Measurements from ENCODE around the gene LAMA2. TPM values are rescaled to one million over a fixed set of nuclear protein-coding genes. Genes with fewer than 3 reads are reported as not detected.

The LAMA2 gene
- total and polyA plus RNA-seq, 8 donors: 3.4 to 110 (median 31.6) TPM

- no peaks in the 10 kb centered on the region for H3K9me3 ChIP-seq
- no peak for DNase-seq
- H3K36me3 ChIP-seq: no peaks in the 10 kb centered on the region
- no peak for TF ChIP-seq POLR2A (IDR thresholded peaks at IDR 0.05)
- no peak for TF ChIP-seq POLR2AphosphoS5 (IDR thresholded peaks at IDR 0.05)
- no peak for TF ChIP-seq EP300 (IDR thresholded peaks at IDR 0.05)
- no peak for TF ChIP-seq CTCF (IDR thresholded peaks at IDR 0.05)
- whole genome bisulfite sequencing, 5 donors: 83 to 95% (median 92%) methylated on average over 1 of the region's 1 CpG
- intact Hi-C loops (cut with DNase I; ENCODE audit: low total_unique reads): no loop called here
- H3K27ac ChIP-seq: no peak overlapping the region
- no peaks in the 10 kb centered on the region for H3K27me3 ChIP-seq
- H3K4me3 ChIP-seq: no peak overlapping the region
- no peaks in the 10 kb centered on the region for H3K4me1 ChIP-seq
These were observed 71.5 kb downstream of the LAMA2 start for GRCh38 chr6:128954308-128955043.

GRCh38 chr6:128963561-128963960, 80.6 kb downstream of the LAMA2 start:
- H3K27me3 ChIP-seq: no peaks in the 10 kb centered on the region
- no peaks in the 10 kb centered on the region for H3K36me3 ChIP-seq
- H3K4me1 ChIP-seq: peaks cover 0 to 9% (median 2%) of the 10 kb centered on the region in 4 donors
- no peaks in the 10 kb centered on the region for H3K9me3 ChIP-seq
- no peak overlapping the region for H3K4me3 ChIP-seq
- TF ChIP-seq POLR2A (IDR thresholded peaks at IDR 0.05) (no peak), CTCF (IDR thresholded peaks at IDR 0.05) (no peak), POLR2AphosphoS5 (IDR thresholded peaks at IDR 0.05) (no peak), EP300 (IDR thresholded peaks at IDR 0.05) (no peak)
- intact Hi-C loops (cut with DNase I; ENCODE audit: low total_unique reads): no loop called here
- WGBS, 5 donors: 35 to 53% (median 52%) methylated on average over 2 of the region's 2 CpGs
- no peak for DNase-seq
- no peak overlapping the region for H3K27ac ChIP-seq

GRCh38 chr6:128964233-128964755, 81.4 kb downstream of the LAMA2 start:
- H3K27me3 ChIP-seq: no peaks in the 10 kb centered on the region
- WGBS, 5 donors: 64 to 90% (median 82%) methylated on average over 1 of the region's 1 CpG
- no peaks in the 10 kb centered on the region for H3K36me3 ChIP-seq
- intact Hi-C loops (cut with DNase I; ENCODE audit: low total_unique reads): no loop called here
- H3K4me1 ChIP-seq: peaks cover 0 to 9% (median 2%) of the 10 kb centered on the region in 4 donors
- no peak overlapping the region for H3K27ac ChIP-seq
- DNase-seq: no peak
- no peaks in the 10 kb centered on the region for H3K9me3 ChIP-seq
- TF ChIP-seq CTCF (IDR thresholded peaks at IDR 0.05) (no peak), EP300 (IDR thresholded peaks at IDR 0.05) (no peak)
- no peak overlapping the region for H3K4me3 ChIP-seq

- no peak for TF ChIP-seq CTCF (IDR thresholded peaks at IDR 0.05)
- intact Hi-C loops (cut with DNase I; ENCODE audit: low total_unique reads): no loop called here
- no peaks in the 10 kb centered on the region for H3K27me3 ChIP-seq
- no peaks in the 10 kb centered on the region for H3K9me3 ChIP-seq
- peaks cover 0 to 9% (median 2%) of the 10 kb centered on the region in 4 donors for H3K4me1 ChIP-seq
- no peak overlapping the region for H3K4me3 ChIP-seq
- H3K27ac ChIP-seq: no peak overlapping the region
- H3K36me3 ChIP-seq: no peaks in the 10 kb centered on the region
- no peak for DNase-seq
These were observed 81.8 kb downstream of the LAMA2 start for GRCh38 chr6:128964771-128965170.

Measured in stomach (tissue), 9 donors.